IMR-90 (cell line): ENCODE results near the gene TRIP11. TPM values are rescaled to one million over a fixed set of nuclear protein-coding genes. Genes with fewer than 3 reads are reported as not detected.

Experiments
- ATAC-seq: fragments of 200-7000 bp; cut with Tn5 transposase; 2 replicates; pipeline ENCODE4 v1.9.1; 2020; ENCODE audit warnings: low read depth, mild to moderate bottlenecking, moderate library complexity
- BruUV-seq: library from RNA; stranded (reverse); fragments of 400-500 nt; replicated peaks from 2 replicates; lab custom pipeline; 2021; lab: Mats Ljungman, UMichigan
- CTCF ChIA-PET: fragments of 300-600 bp; formaldehyde crosslinking; extraction: SDS; loops from one replicate; lab custom pipeline; 2021; ENCODE audit warnings: antibody characterized with exemption; lab: Yijun Ruan, JAX
- POLR2A ChIA-PET: fragments of 300-600 bp; sonication (Branson Sonifier 250); formaldehyde crosslinking; loops from one replicate; lab custom pipeline; 2022; ENCODE audit warnings: antibody characterized with exemption; ENCODE audit not compliant: unreplicated experiment; lab: Charles Lee
- DNase-seq: peaks from one replicate; pipeline ENCODE4 v3.0.0; 2013
- H2AFZ ChIP-seq: replicated peaks from 2 replicates; pipeline ENCODE3; 2013; ENCODE audit warnings: low read length, mild to moderate bottlenecking; ENCODE audit not compliant: poor library complexity
- H2AK5ac ChIP-seq: 2 replicates; pipeline ENCODE4 v1.6.1; 2013; ENCODE audit warnings: low read depth, low read length, inconsistent platforms
- H2AK9ac ChIP-seq: replicated peaks from 2 replicates; pipeline ENCODE3; 2013; ENCODE audit warnings: mild to moderate bottlenecking, low read depth, low read length, moderate library complexity; ENCODE audit not compliant: poor library complexity
- H2BK120ac ChIP-seq: 2 replicates; pipeline ENCODE4 v1.6.1; 2013; ENCODE audit warnings: low read depth, low read length, inconsistent platforms
- H2BK15ac ChIP-seq: 3 replicates; pipeline ENCODE4 v1.6.1; 2013; ENCODE audit warnings: low read depth, low read length, inconsistent platforms
- H2BK20ac ChIP-seq: 2 replicates; pipeline ENCODE4 v1.6.1; 2013; ENCODE audit warnings: low read depth, mild to moderate bottlenecking, inconsistent platforms, low read length, moderate library complexity
- H2BK5ac ChIP-seq: 2 replicates; pipeline ENCODE4 v1.6.1; 2013; ENCODE audit warnings: mild to moderate bottlenecking, low read depth, low read length, inconsistent platforms; ENCODE audit not compliant: poor library complexity, severe bottlenecking
- H3K14ac ChIP-seq: replicated peaks from 2 replicates; pipeline ENCODE4 v1.6.1; 2013; ENCODE audit warnings: low read depth, low read length, inconsistent platforms
- H3K18ac ChIP-seq: 2 replicates; pipeline ENCODE4 v1.6.1; 2013; ENCODE audit warnings: low read depth, low read length, control low read depth
- H3K23ac ChIP-seq: 2 replicates; pipeline ENCODE4 v1.6.1; 2013; ENCODE audit warnings: low read depth, low read length, inconsistent platforms
- H3K27ac ChIP-seq: 2 replicates; pipeline ENCODE4 v1.5.1; 2013; ENCODE audit warnings: mild to moderate bottlenecking, control low read depth, low read length; ENCODE audit not compliant: insufficient read depth
- H3K27me3 ChIP-seq: 2 replicates; pipeline ENCODE4 v1.6.1; 2013; ENCODE audit warnings: low read length; ENCODE audit not compliant: control insufficient read depth, insufficient read depth
- H3K36me3 ChIP-seq: 2 replicates; pipeline ENCODE4 v1.6.1; 2013; ENCODE audit warnings: low read length, mixed read lengths; ENCODE audit not compliant: control insufficient read depth, insufficient read depth
- H3K4ac ChIP-seq: 2 replicates; pipeline ENCODE4 v1.6.1; 2013; ENCODE audit warnings: low read depth, low read length, inconsistent platforms
- H3K4me1 ChIP-seq: 2 replicates; pipeline ENCODE4 v1.6.1; 2013; ENCODE audit warnings: low read length, mixed read lengths; ENCODE audit not compliant: control insufficient read depth, insufficient read depth
- H3K4me2 ChIP-seq: 2 replicates; pipeline ENCODE4 v1.6.1; 2013; ENCODE audit warnings: low read depth, mild to moderate bottlenecking, control low read depth, low read length, moderate library complexity
- H3K4me3 ChIP-seq: 2 replicates; pipeline ENCODE4 v1.5.1; 2013; ENCODE audit warnings: low read depth, mild to moderate bottlenecking, control low read depth, low read length, moderate library complexity; ENCODE audit not compliant: insufficient read depth
- H3K56ac ChIP-seq: 2 replicates; pipeline ENCODE4 v1.6.1; 2013; ENCODE audit warnings: low read length, inconsistent platforms; ENCODE audit not compliant: insufficient read depth; ENCODE audit errors: extremely low read depth
- H3K79me1 ChIP-seq, 2 experiments: 2 replicates each; pipeline ENCODE4 v1.6.1; 2013; ENCODE audit warnings: low read length in 2 of 2, inconsistent platforms in 1 of 2, low read depth in 1 of 2
- H3K9ac ChIP-seq: 2 replicates; pipeline ENCODE4 v1.6.1; 2013; ENCODE audit warnings: low read depth, low read length, control low read depth
- H3K9me1 ChIP-seq: 2 replicates; pipeline ENCODE4 v1.6.1; 2013; ENCODE audit warnings: low read length, inconsistent platforms; ENCODE audit not compliant: insufficient read depth
- H3K9me3 ChIP-seq: 2 replicates; pipeline ENCODE4 v1.6.1; 2013; ENCODE audit warnings: low read length; ENCODE audit not compliant: control insufficient read depth, insufficient read depth
- H4K20me1 ChIP-seq: 2 replicates; pipeline ENCODE4 v1.6.1; 2013; ENCODE audit warnings: low read length, inconsistent platforms; ENCODE audit not compliant: insufficient read depth
- H4K5ac ChIP-seq: 2 replicates; pipeline ENCODE4 v1.6.1; 2013; ENCODE audit warnings: mild to moderate bottlenecking, low read depth, low read length, control low read depth
- H4K8ac ChIP-seq, 2 experiments: 2 replicates each; pipeline ENCODE4 v1.6.1; 2013; ENCODE audit warnings: low read depth in 2 of 2, low read length in 2 of 2, control low read depth in 1 of 2, inconsistent platforms in 1 of 2
- H4K91ac ChIP-seq: 2 replicates; pipeline ENCODE4 v1.6.1; 2013; ENCODE audit warnings: low read depth, low read length, inconsistent platforms; ENCODE audit not compliant: insufficient read depth
- MAFK ChIP-seq: IDR thresholded peaks from 2 replicates; pipeline ENCODE4 v1.6.1; 2012; ENCODE audit warnings: low read depth, low read length, improper control_type of control experiment
- MXI1 ChIP-seq: IDR thresholded peaks from 2 replicates; pipeline ENCODE4 v1.6.1; 2012; ENCODE audit warnings: low read depth, mild to moderate bottlenecking, low read length, moderate library complexity, borderline replicate concordance
- NFE2L2 ChIP-seq: fragments of 150-350 bp; IDR thresholded peaks from 2 replicates; pipeline ENCODE4 v1.6.1; 2016; ENCODE audit warnings: low read depth, mild to moderate bottlenecking, low read length
- RAD21 ChIP-seq: IDR thresholded peaks from 2 replicates; pipeline ENCODE4 v1.6.1; 2012; ENCODE audit warnings: low read length, improper control_type of control experiment
- WGBS, 2 experiments: methylation state at CpG; one replicate each; pipeline versions ENCODE4 v1.1.5 to v1.1.7; 2013; ENCODE audit warnings: missing lambda C conversion rate in 2 of 2; ENCODE audit not compliant: insufficient read length in 1 of 2; ENCODE audit errors: extremely low coverage in 2 of 2; 5-methylcytosine and 5-hydroxymethylcytosine counted together
- dilution Hi-C: fragments of 300-500 bp; cut with HindIII; formaldehyde crosslinking; loops from one replicate; pipeline ENCODE4 v1.14.3; 2018; ENCODE audit warnings: low sequenced_read_pairs; ENCODE audit not compliant: unreplicated experiment
- in situ Hi-C: fragments of 300-500 bp; cut with MboI; formaldehyde crosslinking; loops from 3 replicates; pipeline ENCODE4 v1.14.3; 2019; ENCODE audit warnings: low sequenced_read_pairs, inconsistent platforms, mixed read lengths
- intact Hi-C: fragments of 100-400 bp; cut with micrococcal nuclease; formaldehyde crosslinking; loops from 2 replicates; pipeline ENCODE4 v1.10.0; 2022
- polyA plus RNA-seq, 3 experiments: library from polyadenylated mRNA; depleted of rRNA; stranded (reverse); fragments of >200 nt; gene quantifications; 2 replicates each; pipeline ENCODE4 v1.2.3, GENCODE V29; 2012; ENCODE audit warnings: low replicate concordance in 1 of 3
- total RNA-seq: library from RNA; depleted of rRNA; stranded (reverse); fragments of >200 nt; gene quantifications from 2 replicates; pipeline ENCODE4 v1.2.3, GENCODE V29; 2012

Gene TRIP11
- total and polyA plus RNA-seq, 2 of the 4 experiments (the other 2 are of a cell fraction): 6.8 to 83.5 TPM

DNA sequence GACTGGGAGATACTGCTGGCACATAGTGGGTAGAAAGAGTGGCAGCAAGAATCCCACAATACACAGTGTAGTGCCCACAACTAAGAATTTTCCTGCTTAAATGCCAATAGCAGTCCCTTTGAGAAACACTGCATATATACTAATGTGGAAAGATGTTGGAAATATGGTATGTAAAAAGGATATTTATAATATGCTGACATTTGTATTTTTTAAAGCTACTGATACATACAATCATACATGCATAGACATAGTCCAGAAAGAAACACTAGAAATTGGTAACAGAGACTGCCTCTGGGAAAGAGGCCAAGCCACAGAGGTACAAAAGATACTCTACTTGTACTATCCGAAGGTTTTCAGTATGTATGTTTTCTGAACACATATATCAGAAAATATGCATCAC, 30.3 kb downstream of the TRIP11 start:
- H3K4me2 ChIP-seq: no peak overlapping the region
- H3K56ac ChIP-seq: no peak overlapping the region
- CTCF ChIA-PET: no interaction called here
- no peaks in the 10 kb centered on the region for H3K27me3 ChIP-seq
- no peaks in the 10 kb centered on the region for H3K9me3 ChIP-seq
- no peaks in the 10 kb centered on the region for H3K4me1 ChIP-seq
- H4K91ac ChIP-seq: no peak overlapping the region
- ATAC-seq (no peak), DNase-seq (no peak)
- dilution Hi-C loops (no loop called here), in situ Hi-C loops (loop anchor here (25.0 kb wide), 1 partner anchor 522 kb away; no protein-coding TSS in a partner anchor), intact Hi-C loops (no loop called here)
- no peak overlapping the region for H2BK15ac ChIP-seq
- TF ChIP-seq MXI1 (no peak), NFE2L2 (no peak), RAD21 (no peak), MAFK (peak; percentile 62)
- no peak overlapping the region for H3K4ac ChIP-seq
- no peak overlapping the region for H2AK5ac ChIP-seq
- H4K8ac ChIP-seq: no peak overlapping the region
- no peak overlapping the region for H2BK20ac ChIP-seq
- H3K14ac ChIP-seq: no peak overlapping the region
- H3K18ac ChIP-seq: no peak overlapping the region
- H2AK9ac ChIP-seq: no peak overlapping the region
- H4K20me1 ChIP-seq: no peaks in the 10 kb centered on the region
- no peak overlapping the region for H2BK5ac ChIP-seq
- BruUV-seq: no TSS peak
- no peak overlapping the region for H3K9ac ChIP-seq
- H3K4me3 ChIP-seq: no peak overlapping the region
- POLR2A ChIA-PET: no interaction called here
- H3K27ac ChIP-seq: no peak overlapping the region
- no peak overlapping the region for H2BK120ac ChIP-seq
- H3K9me1 ChIP-seq: no peaks in the 10 kb centered on the region
- peaks cover 19% of the 10 kb centered on the region for H3K36me3 ChIP-seq
- no peak overlapping the region for H4K5ac ChIP-seq
- H3K79me1 ChIP-seq: peaks cover 6 to 12% of the 10 kb centered on the region in 2 experiments; a peak in 3 of 4 replicates
- WGBS, 2 experiments: no CpG with 5 or more reads among the region's 1 CpG
- no peak overlapping the region for H3K23ac ChIP-seq
- no peak overlapping the region for H2AFZ ChIP-seq
